Measurements from ENCODE around the gene FNIP2. TPM values are rescaled to one million over a fixed set of nuclear protein-coding genes. Genes with fewer than 3 reads are reported as not detected.
"Not testable (repeated sequence)": the region's sequence is repeated elsewhere in the genome, so short reads cannot be mapped to it uniquely, and the experiment has no call there.

Gene FNIP2
- total RNA-seq, 1 donor from 2014 or later: 25.3 TPM

DNA sequence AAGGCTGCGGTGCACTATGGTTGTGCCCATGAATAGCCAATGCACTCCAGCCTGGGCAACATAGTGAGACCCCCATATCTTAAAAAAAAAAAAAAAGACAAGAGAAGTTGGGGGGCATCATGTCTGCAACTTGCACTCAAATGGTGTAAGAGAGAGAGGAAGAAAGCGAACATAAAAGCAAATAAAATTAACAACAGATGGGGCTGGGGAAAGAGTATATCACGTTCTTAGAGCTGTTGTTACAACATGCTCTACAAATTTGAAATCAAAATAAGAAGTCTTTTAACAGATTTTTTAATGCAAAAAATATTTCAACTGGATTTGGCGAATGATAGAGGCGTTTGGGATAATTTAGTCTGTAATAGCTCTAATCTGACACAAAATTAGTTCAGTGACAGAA, 144.9 kb downstream of the FNIP2 start:
- H3K4me3 ChIP-seq: no peak overlapping the region
- H3K9me3 ChIP-seq: no peaks in the 10 kb centered on the region
- H3K4me1 ChIP-seq: peaks cover 6% of the 10 kb centered on the region
- intact Hi-C loops (cut with DNase I): no loop called here
- no peaks in the 10 kb centered on the region for H3K27me3 ChIP-seq
- H3K36me3 ChIP-seq: no peaks in the 10 kb centered on the region
- DNase-seq (ENCODE audit: extremely low spot score in 2 of 2): no peak
- TF ChIP-seq POLR2AphosphoS5 (IDR thresholded peaks at IDR 0.05; ENCODE audit: insufficient read depth in 1 of 2, low read depth in 1 of 2): no peak
- no peak for TF ChIP-seq CTCF (IDR thresholded peaks at IDR 0.05)
- no peak for TF ChIP-seq POLR2A (IDR thresholded peaks at IDR 0.05)
- no peak overlapping the region for H3K27ac ChIP-seq

DNA sequence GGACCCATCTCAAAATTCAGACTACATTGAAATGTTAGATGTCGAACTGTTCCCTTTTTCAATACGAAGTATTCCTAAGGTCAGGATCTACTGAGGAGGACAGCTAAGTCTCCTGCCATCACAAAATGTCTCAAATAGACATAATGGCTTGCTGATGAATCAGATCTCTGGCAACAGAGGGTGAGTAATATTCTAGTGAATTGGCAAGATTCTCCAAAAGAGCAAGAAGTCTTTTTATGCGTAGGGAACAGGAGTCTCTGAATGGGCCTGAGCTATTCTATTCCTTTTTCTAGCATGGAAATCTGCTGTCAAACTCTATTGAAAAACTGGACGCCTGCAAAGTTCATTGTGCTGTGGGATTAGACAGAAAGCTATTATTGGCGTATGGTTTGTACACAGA, 145.4 kb downstream of the FNIP2 start:
- Histone ChIP-seq H3K27me3 (no peaks in the 10 kb centered on the region), H3K4me3 (no peak overlapping the region), H3K4me1 (peaks cover 6% of the 10 kb centered on the region), H3K36me3 (no peaks in the 10 kb centered on the region), H3K9me3 (no peaks in the 10 kb centered on the region), H3K27ac (no peak overlapping the region)
- TF ChIP-seq POLR2AphosphoS5 (IDR thresholded peaks at IDR 0.05; ENCODE audit: insufficient read depth in 1 of 2, low read depth in 1 of 2): peak in 1 of 2 donors; percentile 53
- no peak for TF ChIP-seq CTCF (IDR thresholded peaks at IDR 0.05)
- no peak for DNase-seq (ENCODE audit: extremely low spot score in 2 of 2)
- intact Hi-C loops (cut with DNase I): no loop called here

DNA sequence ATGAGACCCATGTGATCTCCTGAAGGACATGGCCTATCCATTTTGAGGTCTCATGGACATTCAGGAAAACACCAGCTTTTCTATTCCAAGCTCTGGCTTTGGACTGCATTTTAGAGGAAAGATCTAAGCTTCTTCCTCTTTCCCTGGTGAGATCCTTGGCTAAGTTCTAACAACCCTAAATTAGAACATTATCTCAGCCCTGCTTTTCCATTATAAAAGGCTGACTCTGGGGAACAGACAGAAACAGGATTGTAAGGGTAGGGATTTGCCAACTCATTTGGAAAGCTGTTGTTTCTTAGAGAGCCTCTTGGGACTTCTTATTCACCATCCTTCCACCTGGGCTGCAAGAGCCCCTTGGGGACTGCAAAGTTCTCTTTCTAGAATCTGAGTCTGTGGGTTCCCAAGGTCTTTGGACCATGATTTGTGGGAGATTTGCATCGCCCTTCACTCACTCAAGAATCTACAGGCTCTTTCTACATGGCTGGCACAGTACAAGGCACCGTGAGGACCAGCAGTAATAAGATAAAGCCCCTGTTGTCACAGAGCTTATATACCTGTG, 146.9 kb downstream of the FNIP2 start:
- Histone ChIP-seq H3K27me3 (no peaks in the 10 kb centered on the region), H3K4me3 (no peak overlapping the region), H3K36me3 (no peaks in the 10 kb centered on the region), H3K4me1 (peaks cover 6% of the 10 kb centered on the region), H3K27ac (no peak overlapping the region), H3K9me3 (no peaks in the 10 kb centered on the region)
- TF ChIP-seq POLR2AphosphoS5 (IDR thresholded peaks at IDR 0.05; ENCODE audit: insufficient read depth in 1 of 2, low read depth in 1 of 2) (no peak), CTCF (IDR thresholded peaks at IDR 0.05) (no peak), POLR2A (IDR thresholded peaks at IDR 0.05) (no peak)
- no peak for DNase-seq (ENCODE audit: extremely low spot score in 2 of 2)
- intact Hi-C loops (cut with DNase I): no loop called here

GRCh38 chr4:158920452-158920996, 151.7 kb downstream of the FNIP2 start:
- DNase-seq (ENCODE audit: extremely low spot score in 2 of 2); H3K9me3 ChIP-seq; H3K27me3 ChIP-seq; H3K4me3 ChIP-seq; intact Hi-C loops (cut with DNase I); H3K27ac ChIP-seq; H3K36me3 ChIP-seq; H3K4me1 ChIP-seq: not testable (repeated sequence)

- not testable (repeated sequence) for H3K36me3 ChIP-seq; DNase-seq (ENCODE audit: extremely low spot score in 2 of 2); H3K4me1 ChIP-seq; H3K27ac ChIP-seq; H3K27me3 ChIP-seq; H3K9me3 ChIP-seq; H3K4me3 ChIP-seq
- intact Hi-C loops (cut with DNase I): loop anchor here (2.0 kb wide), 1 partner anchor 35 kb away; no protein-coding TSS in a partner anchor
Measured at GRCh38 chr4:158927774-158928173, 158.9 kb downstream of the FNIP2 start.

DNA sequence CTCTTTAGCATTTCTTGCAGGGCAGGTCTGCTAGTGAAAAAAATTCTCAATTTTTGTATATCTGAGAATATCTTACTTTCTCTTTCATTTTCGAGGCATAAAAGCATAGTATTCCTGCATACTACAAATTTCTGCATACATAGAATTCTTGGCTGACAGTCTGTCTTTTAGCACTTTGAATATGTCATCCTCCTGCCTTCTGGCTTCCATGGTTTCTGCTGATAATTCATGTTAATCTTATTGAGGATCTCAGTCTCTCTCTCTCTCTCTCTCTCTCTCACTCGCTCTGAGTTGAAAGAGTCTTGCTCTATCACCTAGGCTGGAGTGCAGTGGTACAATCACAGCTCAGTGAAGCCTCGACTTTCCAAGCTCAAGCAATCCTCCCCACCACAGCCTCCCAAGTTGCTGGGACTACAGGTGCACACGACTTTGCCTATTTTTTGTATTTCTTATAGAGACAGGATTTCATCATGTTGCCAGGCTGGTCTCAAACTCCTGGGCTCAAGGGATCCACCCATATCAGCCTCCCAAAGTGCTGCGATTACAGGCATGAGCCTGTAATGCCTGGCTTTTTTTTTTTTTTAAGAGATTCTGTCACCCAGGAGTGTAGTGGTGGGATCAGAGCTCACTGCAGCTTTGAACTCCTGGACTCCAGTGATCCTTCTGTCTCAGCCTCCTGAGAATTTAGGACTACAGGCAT, 161.3 kb downstream of the FNIP2 start:
- Histone ChIP-seq H3K4me3 (no peak overlapping the region), H3K36me3 (no peaks in the 10 kb centered on the region), H3K4me1 (no peaks in the 10 kb centered on the region), H3K27ac (no peak overlapping the region), H3K27me3 (no peaks in the 10 kb centered on the region), H3K9me3 (no peaks in the 10 kb centered on the region)
- DNase-seq (ENCODE audit: extremely low spot score in 2 of 2): no peak
- TF ChIP-seq POLR2AphosphoS5 (IDR thresholded peaks at IDR 0.05; ENCODE audit: insufficient read depth in 1 of 2, low read depth in 1 of 2) (no peak), POLR2A (IDR thresholded peaks at IDR 0.05) (no peak), CTCF (IDR thresholded peaks at IDR 0.05) (no peak)
- intact Hi-C loops (cut with DNase I): no loop called here

All from vagina (tissue), 2 donors.